Mononuclear cell (primary cell): ENCODE measurements around the gene OR3A2. TPM values are rescaled to one million over a fixed set of nuclear protein-coding genes. Genes with fewer than 3 reads are reported as not detected.
"Not testable (repeated sequence)": the region's sequence is repeated elsewhere in the genome, so short reads cannot be mapped to it uniquely, and the experiment has no call there.

Experiments
- H3K27me3 ChIP-seq: 2 replicates; pipeline ENCODE4 v1.6.0; 2011; ENCODE audit warnings: low read length, control low read depth; ENCODE audit not compliant: insufficient read depth
- H3K4me1 ChIP-seq: 2 replicates; pipeline ENCODE4 v1.5.1; 2011; ENCODE audit warnings: mild to moderate bottlenecking, low read length, control low read depth; ENCODE audit not compliant: insufficient read depth
- H3K4me3 ChIP-seq: 2 replicates; pipeline ENCODE4 v1.5.1; 2011; ENCODE audit warnings: mild to moderate bottlenecking, low read length, moderate library complexity
- H3K9me3 ChIP-seq: 2 replicates; pipeline ENCODE4 v1.5.1; 2011; ENCODE audit warnings: low read depth, mild to moderate bottlenecking, control low read depth, low read length
- total RNA-seq: library from RNA; depleted of rRNA; stranded (reverse); fragments of >200 nt; gene quantifications from one replicate; pipeline ENCODE4 v1.2.3, GENCODE V29; 2012

OR3A2 gene
- total RNA-seq, 1 donor, result 0.63 TPM

DNA sequence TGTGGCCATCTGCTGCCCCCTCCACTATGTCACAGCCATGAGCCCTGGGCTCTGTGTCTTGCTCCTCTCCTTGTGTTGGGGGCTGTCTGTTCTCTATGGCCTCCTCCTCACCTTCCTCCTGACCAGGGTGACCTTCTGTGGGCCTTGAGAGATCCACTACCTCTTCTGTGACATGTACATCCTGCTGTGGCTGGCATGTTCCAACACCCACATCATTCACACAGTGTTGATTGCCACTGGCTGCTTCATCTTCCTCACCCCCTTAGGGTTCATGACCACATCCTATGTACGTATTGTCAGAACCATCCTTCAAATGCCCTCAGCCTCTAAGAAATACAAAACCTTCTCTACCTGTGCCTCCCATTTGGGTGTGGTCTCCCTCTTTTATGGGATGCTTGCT lies 145.1 kb downstream of the OR3A2 start:
- not testable (repeated sequence) for H3K4me1 ChIP-seq, H3K27me3 ChIP-seq, H3K9me3 ChIP-seq, H3K4me3 ChIP-seq

DNA sequence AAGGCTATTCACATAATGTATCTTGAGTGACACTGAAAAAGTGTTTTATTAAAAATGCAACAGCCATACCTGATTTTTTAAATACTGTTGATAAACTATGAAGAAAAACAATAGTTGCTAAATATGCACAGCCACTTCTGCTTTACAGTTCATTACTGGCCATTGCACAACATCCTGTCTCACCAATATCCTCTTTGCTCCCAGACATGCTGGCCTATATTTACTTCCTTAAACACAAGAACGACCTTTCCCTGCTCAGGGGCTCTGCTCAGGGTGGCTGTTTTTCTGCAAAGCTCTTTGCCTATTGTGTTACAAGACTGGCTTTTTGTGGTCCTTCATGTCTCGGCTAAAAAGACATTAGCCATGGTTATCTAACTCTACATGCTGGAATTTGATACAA lies 147.4 kb downstream of the OR3A2 start:
- H3K27me3 ChIP-seq, H3K4me3 ChIP-seq, H3K4me1 ChIP-seq, H3K9me3 ChIP-seq: not testable (repeated sequence)

DNA sequence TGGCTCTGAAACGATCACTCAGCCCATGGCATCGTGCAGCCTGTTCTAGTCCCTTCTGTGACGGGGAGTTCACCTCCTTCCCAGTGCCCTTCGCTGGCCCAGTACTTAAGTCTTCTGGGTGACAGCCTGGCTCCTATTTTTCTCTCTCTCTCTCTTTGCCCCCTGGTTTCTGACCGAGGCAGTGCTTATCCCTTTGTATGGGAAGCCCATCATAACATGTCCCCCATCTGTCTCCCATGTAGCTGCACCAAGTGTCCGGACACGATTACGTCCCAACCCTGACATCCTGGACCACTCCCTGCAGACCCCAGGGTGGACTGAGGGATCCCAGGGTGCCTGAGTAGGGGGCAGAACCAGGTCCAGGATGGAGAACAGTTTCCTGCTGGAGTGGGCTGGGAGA lies 153.8 kb downstream of the OR3A2 start:
- not testable (repeated sequence) for H3K27me3 ChIP-seq, H3K4me3 ChIP-seq, H3K9me3 ChIP-seq, H3K4me1 ChIP-seq

Other genes starting within 250 kb of the OR3A2 start
- gene OR1A2, start 188.8 kb downstream of the OR3A2 start, total RNA-seq, result not detected
- gene OR1A1, start 178.6 kb downstream of the OR3A2 start, total RNA-seq, result not detected
- not detected for gene OR3A1, start 87.9 kb downstream of the OR3A2 start, total RNA-seq
- gene OR1E1, start 12.1 kb upstream of the OR3A2 start, total RNA-seq, result 0.10 TPM
- not detected for gene OR3A3, start 25.1 kb upstream of the OR3A2 start, total RNA-seq
- not detected for gene OR1E2, start 47.5 kb upstream of the OR3A2 start, total RNA-seq
- not detected for gene SPATA22, start 85.5 kb upstream of the OR3A2 start, total RNA-seq
- not detected for gene ASPA, start 89.7 kb upstream of the OR3A2 start, total RNA-seq
- gene TRPV3, start 171.5 kb upstream of the OR3A2 start, total RNA-seq, result 0.21 TPM
- 1.2 TPM for gene TRPV1, start 223.1 kb upstream of the OR3A2 start, total RNA-seq
- gene SHPK, start 249.9 kb upstream of the OR3A2 start, total RNA-seq, result 4.7 TPM